HEK293T (cell line): ENCODE data around the gene PPP1R3E.

Experiments used
- ARNT ChIP-seq: fragments of 450-650 bp; IDR thresholded peaks from 2 replicates; pipeline ENCODE4 v1.6.1; 2017; ENCODE audit warnings: mild to moderate bottlenecking
- BHLHE40 ChIP-seq: fragments of 450-650 bp; IDR thresholded peaks from 2 replicates; pipeline ENCODE4 v1.6.1; 2016; ENCODE audit warnings: mild to moderate bottlenecking, moderate library complexity, borderline replicate concordance
- ELF4 ChIP-seq: fragments of 450-650 bp; IDR thresholded peaks from 2 replicates; pipeline ENCODE4 v1.6.1; 2017; ENCODE audit warnings: antibody characterized with exemption
- FOXA1 ChIP-seq: fragments of 450-650 bp; IDR thresholded peaks from 2 replicates; pipeline ENCODE4 v1.6.1; 2016; ENCODE audit warnings: mild to moderate bottlenecking
- FOXM1 ChIP-seq: fragments of 450-650 bp; IDR thresholded peaks from 2 replicates; pipeline ENCODE4 v1.6.1; 2017; ENCODE audit warnings: mild to moderate bottlenecking, borderline replicate concordance
- HDGF ChIP-seq: fragments of 450-650 bp; IDR thresholded peaks from 2 replicates; pipeline ENCODE4 v1.6.1; 2017; ENCODE audit warnings: antibody characterized with exemption, borderline replicate concordance
- LEF1 ChIP-seq: fragments of 450-650 bp; IDR thresholded peaks from 2 replicates; pipeline ENCODE4 v1.6.1; 2017; ENCODE audit warnings: mild to moderate bottlenecking, borderline replicate concordance
- NFRKB ChIP-seq: fragments of 450-650 bp; IDR thresholded peaks from 2 replicates; pipeline ENCODE4 v1.6.1; 2016; ENCODE audit warnings: mild to moderate bottlenecking, moderate library complexity
- SP1 ChIP-seq: fragments of 450-650 bp; IDR thresholded peaks from 2 replicates; pipeline ENCODE4 v1.6.1; 2017
- SUZ12 ChIP-seq: fragments of 450-650 bp; IDR thresholded peaks from 2 replicates; pipeline ENCODE4 v1.6.1; 2016; ENCODE audit warnings: mild to moderate bottlenecking
- TARDBP ChIP-seq: fragments of 450-650 bp; IDR thresholded peaks from 2 replicates; pipeline ENCODE4 v1.6.1; 2016
- ZNF384 ChIP-seq: fragments of 450-650 bp; IDR thresholded peaks from 2 replicates; pipeline ENCODE4 v1.6.1; 2016
- TF ChIP-seq, protein P1 (sequence below): fragments of 450-650 bp; IDR thresholded peaks from 2 replicates; pipeline ENCODE4 v1.6.1; 2016

DNA sequence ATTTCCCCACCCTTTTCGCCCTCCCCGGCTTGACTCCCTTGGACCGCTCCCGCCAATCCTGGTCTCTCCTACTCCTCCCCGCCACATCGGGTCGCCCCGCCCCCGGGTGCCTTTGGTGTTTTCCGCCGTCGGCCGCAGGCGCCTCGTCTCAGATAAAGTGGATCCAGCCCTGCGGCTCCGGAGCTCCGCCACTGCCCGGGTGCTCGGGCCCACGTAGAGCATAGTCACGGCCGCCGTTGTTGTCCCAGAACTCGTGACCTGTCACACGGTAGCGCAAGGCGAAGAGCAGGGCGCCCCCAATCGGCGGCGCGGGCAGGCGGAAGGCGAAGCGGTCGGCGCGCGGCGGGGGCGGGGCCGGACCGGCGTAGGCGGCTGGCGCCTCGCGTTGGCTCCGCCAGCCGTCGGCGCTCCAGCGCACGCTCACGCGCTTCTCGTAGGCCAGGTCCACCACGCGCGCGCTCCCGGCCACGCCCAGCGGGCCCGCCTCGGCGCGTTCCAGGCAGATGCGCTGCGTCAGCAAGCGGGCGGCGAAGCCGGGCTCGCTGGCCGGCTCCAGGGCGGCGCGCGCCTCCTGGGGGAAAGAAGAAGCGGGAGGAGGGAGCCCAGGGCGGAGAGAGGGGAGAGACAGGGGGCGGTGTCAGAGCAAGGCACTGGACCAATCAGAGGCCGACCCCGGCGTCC lies 1.2 kb downstream of the PPP1R3E start:
- TF ChIP-seq SUZ12 (no peak), ARNT (peak; percentile 58), FOXM1 (no peak), SP1 (no peak), BHLHE40 (no peak), HDGF (no peak), TARDBP (no peak), LEF1 (0 out of 2 replicates have a peak, but pooled peaks have one; percentile 73), ZNF384 (no peak), FOXA1 (no peak), NFRKB (no peak), ELF4 (no peak)
- TF ChIP-seq, protein P1, sequence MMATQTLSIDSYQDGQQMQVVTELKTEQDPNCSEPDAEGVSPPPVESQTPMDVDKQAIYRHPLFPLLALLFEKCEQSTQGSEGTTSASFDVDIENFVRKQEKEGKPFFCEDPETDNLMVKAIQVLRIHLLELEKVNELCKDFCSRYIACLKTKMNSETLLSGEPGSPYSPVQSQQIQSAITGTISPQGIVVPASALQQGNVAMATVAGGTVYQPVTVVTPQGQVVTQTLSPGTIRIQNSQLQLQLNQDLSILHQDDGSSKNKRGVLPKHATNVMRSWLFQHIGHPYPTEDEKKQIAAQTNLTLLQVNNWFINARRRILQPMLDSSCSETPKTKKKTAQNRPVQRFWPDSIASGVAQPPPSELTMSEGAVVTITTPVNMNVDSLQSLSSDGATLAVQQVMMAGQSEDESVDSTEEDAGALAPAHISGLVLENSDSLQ, result no peak
